Progenitor cell of endocrine pancreas (in vitro differentiated cells): Measurements from ENCODE around the gene ATF7IP. TPM values are rescaled to one million over a fixed set of nuclear protein-coding genes. Genes with fewer than 3 reads are reported as not detected.

ENCODE experiments used
- DNase-seq: peaks from one replicate; pipeline ENCODE4 v3.0.0; 2021; ENCODE audit warnings: low spot score; ENCODE audit not compliant: unreplicated experiment
- H3K27ac Mint-ChIP-seq: 2 replicates; pipeline ENCODE4 v1.8.0; 2021; ENCODE audit warnings: mild to moderate bottlenecking, moderate library complexity, mixed read lengths
- H3K27me3 Mint-ChIP-seq: 2 replicates; pipeline ENCODE4 v1.8.0; 2021; ENCODE audit warnings: mixed read lengths
- H3K36me3 Mint-ChIP-seq: 2 replicates; pipeline ENCODE4 v1.8.0; 2022; ENCODE audit warnings: mixed read lengths; ENCODE audit not compliant: insufficient read depth
- H3K4me1 Mint-ChIP-seq: 2 replicates; pipeline ENCODE4 v1.8.0; 2021; ENCODE audit warnings: low read depth, mixed read lengths
- H3K4me3 Mint-ChIP-seq: 2 replicates; pipeline ENCODE4 v1.8.0; 2021; ENCODE audit warnings: low read depth, mild to moderate bottlenecking, moderate library complexity, mixed read lengths
- H3K9me3 Mint-ChIP-seq: 2 replicates; pipeline ENCODE4 v1.8.0; 2021; ENCODE audit warnings: low read depth, mixed read lengths
- CTCF ChIP-seq: fragments of 200-600 bp; sonication (generic); IDR thresholded peaks from one replicate; pipeline ENCODE4 v1.5.0; 2021; ENCODE audit warnings: antibody characterized with exemption, mild to moderate bottlenecking; ENCODE audit not compliant: unreplicated experiment
- total RNA-seq: library from RNA; stranded (reverse); gene quantifications from 2 replicates; pipeline ENCODE4 v1.2.1, GENCODE V29; 2021

Gene ATF7IP
- total RNA-seq, 1 donor from 2014 or later: 185 TPM

GRCh38 chr12:14442221-14442881 is 76.9 kb downstream of the ATF7IP start:
- TF ChIP-seq CTCF: peak; percentile 1
- Mint-ChIP-seq H3K27ac (peak overlapping the region; percentile 45), H3K27me3 (no peaks in the 10 kb centered on the region), H3K4me1 (peaks cover 2% of the 10 kb centered on the region), H3K36me3 (peaks cover 56% of the 10 kb centered on the region), H3K4me3 (no peak overlapping the region), H3K9me3 (peaks cover 5% of the 10 kb centered on the region)
- DNase-seq: no peak

- H3K4me1 Mint-ChIP-seq: peaks cover 1% of the 10 kb centered on the region
- no peak for TF ChIP-seq CTCF
- peaks cover 5% of the 10 kb centered on the region for H3K9me3 Mint-ChIP-seq
- H3K36me3 Mint-ChIP-seq: peaks cover 60% of the 10 kb centered on the region
- no peak overlapping the region for H3K4me3 Mint-ChIP-seq
- no peak for DNase-seq
- H3K27ac Mint-ChIP-seq: no peak overlapping the region
- no peaks in the 10 kb centered on the region for H3K27me3 Mint-ChIP-seq
These were observed 78.0 kb downstream of the ATF7IP start for GRCh38 chr12:14443531-14443930.

GRCh38 chr12:14450479-14450878 is 85.0 kb downstream of the ATF7IP start:
- Mint-ChIP-seq H3K27me3 (no peaks in the 10 kb centered on the region), H3K4me1 (peaks cover 3% of the 10 kb centered on the region), H3K27ac (no peak overlapping the region), H3K36me3 (peaks cover 64% of the 10 kb centered on the region), H3K4me3 (no peak overlapping the region), H3K9me3 (no peaks in the 10 kb centered on the region)
- no peak for TF ChIP-seq CTCF
- DNase-seq: no peak

DNA sequence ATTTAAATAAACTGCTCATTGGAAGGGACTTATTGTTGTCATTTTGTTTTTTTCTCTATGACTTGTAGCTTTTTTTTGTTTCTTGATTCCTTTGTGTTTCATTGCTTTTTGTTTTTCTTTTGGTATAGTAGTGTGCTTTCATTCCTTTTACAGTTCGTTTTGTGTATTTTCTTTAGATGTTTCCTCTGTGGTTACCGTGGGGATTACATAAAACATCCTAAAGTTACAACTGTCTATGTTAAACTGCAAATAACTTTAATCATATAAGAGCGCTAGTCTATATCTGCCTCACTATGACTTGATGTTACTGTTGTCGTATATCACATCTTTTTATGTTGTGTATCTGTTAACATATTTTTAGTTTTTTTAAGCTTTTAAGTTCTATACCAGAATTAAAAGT is 86.9 kb downstream of the ATF7IP start:
- Mint-ChIP-seq H3K4me3 (no peak overlapping the region), H3K9me3 (no peaks in the 10 kb centered on the region), H3K36me3 (peaks cover 58% of the 10 kb centered on the region), H3K27ac (peak overlapping the region; percentile 19), H3K27me3 (no peaks in the 10 kb centered on the region), H3K4me1 (peaks cover 3% of the 10 kb centered on the region)
- no peak for TF ChIP-seq CTCF
- DNase-seq: no peak

DNA sequence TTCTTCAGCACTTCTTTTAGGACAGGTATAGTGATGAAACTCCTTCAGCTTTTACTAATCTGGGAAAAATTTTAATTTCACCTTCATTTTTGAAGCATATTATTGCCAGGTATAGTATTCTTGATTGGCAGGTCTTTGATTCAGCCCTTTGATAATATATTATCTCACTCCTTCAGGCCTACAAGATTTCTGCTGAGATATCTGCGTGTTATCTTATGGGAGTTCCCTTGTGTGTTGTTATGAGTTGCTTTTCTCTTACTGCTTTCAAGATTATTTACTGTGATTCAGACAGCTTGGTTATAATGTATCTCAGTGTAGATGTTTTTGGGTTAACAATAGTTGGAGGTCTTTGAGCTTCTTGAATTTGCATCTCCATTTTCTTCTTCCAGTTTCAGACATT is 87.4 kb downstream of the ATF7IP start:
- no peak overlapping the region for H3K27ac Mint-ChIP-seq
- no peak for TF ChIP-seq CTCF
- no peak for DNase-seq
- H3K9me3 Mint-ChIP-seq: no peaks in the 10 kb centered on the region
- H3K4me3 Mint-ChIP-seq: no peak overlapping the region
- peaks cover 3% of the 10 kb centered on the region for H3K4me1 Mint-ChIP-seq
- no peaks in the 10 kb centered on the region for H3K27me3 Mint-ChIP-seq
- H3K36me3 Mint-ChIP-seq: peaks cover 55% of the 10 kb centered on the region
